Naive thymus-derived CD4-positive, alpha-beta T cell (primary cell): Measurements from ENCODE around the gene ZBTB48. TPM values are rescaled to one million over a fixed set of nuclear protein-coding genes. Genes with fewer than 3 reads are reported as not detected.

Experiments used
- ATAC-seq: fragments of 150-1000 bp; cut with Tn5 transposase; 2 replicates; pipeline ENCODE4 v1.10.0; 2021; ENCODE audit warnings: mild to moderate bottlenecking, moderate library complexity
- CTCF ChIA-PET: fragments of 350-600 bp; sonication (Branson Sonifier 250); formaldehyde crosslinking; loops from one replicate; lab custom pipeline; 2021; ENCODE audit warnings: antibody characterized with exemption; lab: Charles Lee
- POLR2A ChIA-PET: fragments of 350-600 bp; sonication (Branson Sonifier 250); formaldehyde crosslinking; loops from one replicate; lab custom pipeline; 2021; ENCODE audit warnings: antibody characterized with exemption, inconsistent platforms; lab: Charles Lee
- DNase-seq, 9 donors: peaks; one replicate each; pipeline versions ENCODE4 v3.0.0 to v3.0.0-alpha.2; 2020 to 2022; ENCODE audit warnings: mixed read lengths in 1 of 9
- H3K27ac ChIP-seq: one replicate; pipeline ENCODE4 v1.7.0; 2013; ENCODE audit warnings: mild to moderate bottlenecking, low read depth, low read length, moderate library complexity
- H3K27me3 ChIP-seq, 2 donors: one replicate each; pipeline ENCODE4 v1.7.0; 2013; ENCODE audit warnings: low read length in 2 of 2, mild to moderate bottlenecking in 2 of 2, moderate library complexity in 2 of 2; ENCODE audit not compliant: control insufficient read depth in 2 of 2, insufficient read depth in 2 of 2
- H3K36me3 ChIP-seq, 3 experiments: 1 replicate in 2 of 3; 2 replicates in 1 of 3; pipeline ENCODE4 v1.7.0; 2013; ENCODE audit warnings: low read length in 3 of 3, mild to moderate bottlenecking in 3 of 3, moderate library complexity in 1 of 3; ENCODE audit not compliant: insufficient read depth in 3 of 3, control insufficient read depth in 2 of 3
- H3K4me1 ChIP-seq, 2 donors: one replicate each; pipeline ENCODE4 v1.7.0; 2013; ENCODE audit warnings: low read length in 2 of 2, mild to moderate bottlenecking in 2 of 2, moderate library complexity in 1 of 2; ENCODE audit not compliant: control insufficient read depth in 2 of 2, insufficient read depth in 2 of 2
- H3K4me3 ChIP-seq: 2 replicates; pipeline ENCODE4 v1.7.0; 2013; ENCODE audit warnings: mild to moderate bottlenecking, low read length
- H3K9me3 ChIP-seq, 3 experiments: 1 replicate in 2 of 3; 2 replicates in 1 of 3; pipeline ENCODE4 v1.7.0; 2013; ENCODE audit warnings: low read length in 3 of 3; ENCODE audit not compliant: control insufficient read depth in 2 of 3
- H3K27ac Mint-ChIP-seq, 9 donors: one replicate each; pipeline ENCODE4 v1.8.0; 2020 to 2022; ENCODE audit warnings: mixed read lengths in 9 of 9, mild to moderate bottlenecking in 8 of 9, moderate library complexity in 5 of 9, inconsistent platforms in 2 of 9
- H3K27me3 Mint-ChIP-seq, 5 donors: one replicate each; pipeline ENCODE4 v1.8.0; 2021 to 2022; ENCODE audit warnings: mixed read lengths in 5 of 5, mild to moderate bottlenecking in 1 of 5
- H3K36me3 Mint-ChIP-seq, 5 donors: one replicate each; pipeline ENCODE4 v1.8.0; 2020 to 2022; ENCODE audit warnings: mixed read lengths in 5 of 5, mild to moderate bottlenecking in 3 of 5, inconsistent platforms in 1 of 5
- H3K4me1 Mint-ChIP-seq, 7 donors: one replicate each; pipeline ENCODE4 v1.8.0; 2020 to 2022; ENCODE audit warnings: mixed read lengths in 7 of 7, mild to moderate bottlenecking in 3 of 7, inconsistent platforms in 1 of 7
- H3K4me3 Mint-ChIP-seq, 10 donors: one replicate each; pipeline ENCODE4 v1.8.0; 2020 to 2022; ENCODE audit warnings: mild to moderate bottlenecking in 10 of 10, mixed read lengths in 10 of 10, moderate library complexity in 6 of 10, inconsistent platforms in 2 of 10
- H3K9me3 Mint-ChIP-seq, 11 donors: one replicate each; pipeline ENCODE4 v1.8.0; 2020 to 2022; ENCODE audit warnings: mixed read lengths in 11 of 11, mild to moderate bottlenecking in 4 of 11, inconsistent platforms in 1 of 11, moderate library complexity in 1 of 11
- intact Hi-C, 2 donors: fragments of 100-400 bp; cut with micrococcal nuclease; formaldehyde crosslinking; loops; one replicate each; pipeline ENCODE4 v1.15.1; 2023
- polyA plus RNA-seq, 2 donors: library from polyadenylated mRNA; unstranded; fragments of 300-500 nt; fragmentation: Illumina TruSeq; gene quantifications; one replicate each; pipeline ENCODE4 v1.2.3, GENCODE V29; 2021
- total RNA-seq, 6 experiments: library from RNA in 5 of 6; stranded (reverse) in 5 of 6; gene quantifications; 1 replicate in 5 of 6; 2 replicates in 1 of 6; pipeline ENCODE4 v1.2.3 and lab custom pipeline; 2021 to 2026

Gene ZBTB48
- total and polyA plus RNA-seq, 7 experiments from 2014 or later, result 18.5 to 70.4 (median 40.8) TPM

- H3K27me3 ChIP-seq, result no peaks in the 10 kb centered on the region
- no peaks in the 10 kb centered on the region for H3K9me3 Mint-ChIP-seq
- H3K27me3 Mint-ChIP-seq, result peaks cover 0 to 2% (median 0%) of the 10 kb centered on the region in 5 donors
- H3K4me1 ChIP-seq, result no peaks in the 10 kb centered on the region
- no peak overlapping the region for H3K4me3 ChIP-seq
- no peaks in the 10 kb centered on the region for H3K9me3 ChIP-seq
- no peak overlapping the region for H3K4me3 Mint-ChIP-seq
- ChIA-PET CTCF (interaction anchor here (0.6 kb wide), 1 partner anchor 127 kb away, joined by 4 read pairs; no protein-coding TSS in a partner anchor), POLR2A (interaction anchor here (1.0 kb wide), 1 partner anchor 39 kb away, joined by 3 read pairs; no protein-coding TSS in a partner anchor)
- H3K4me1 Mint-ChIP-seq, result peaks cover 0 to 3% (median 0%) of the 10 kb centered on the region in 7 donors
- H3K36me3 Mint-ChIP-seq, result no peaks in the 10 kb centered on the region
- intact Hi-C loops, result no loop called here
- H3K27ac ChIP-seq, result no peak overlapping the region
- ATAC-seq (no peak), DNase-seq (no peak)
- H3K36me3 ChIP-seq, result no peaks in the 10 kb centered on the region
- peak overlapping the region in 1 of 9 donors; percentile 34 for H3K27ac Mint-ChIP-seq
Observed at GRCh38 chr1:6560267-6560666, 19.5 kb upstream of the ZBTB48 start.

- H3K4me3 ChIP-seq, result no peak overlapping the region
- Mint-ChIP-seq H3K9me3 (peaks cover 0 to 6% (median 3%) of the 10 kb centered on the region in 11 donors), H3K36me3 (peaks cover 0 to 5% (median 0%) of the 10 kb centered on the region in 5 donors), H3K27me3 (peaks cover 0 to 16% (median 0%) of the 10 kb centered on the region in 5 donors), H3K27ac (no peak overlapping the region), H3K4me1 (peaks cover 0 to 6% (median 0%) of the 10 kb centered on the region in 7 donors), H3K4me3 (peak overlapping the region in 1 of 10 donors; percentile 7)
- no peak overlapping the region for H3K27ac ChIP-seq
- ChIA-PET POLR2A (interaction anchor here (1.0 kb wide), 1 partner anchor 62 kb away, joined by 3 read pairs; no protein-coding TSS in a partner anchor), CTCF (no interaction called here)
- DNase-seq (no peak), ATAC-seq (no peak)
- no peaks in the 10 kb centered on the region for H3K9me3 ChIP-seq
- H3K4me1 ChIP-seq, result no peaks in the 10 kb centered on the region
- intact Hi-C loops, result no loop called here
- H3K36me3 ChIP-seq, result no peaks in the 10 kb centered on the region
- no peaks in the 10 kb centered on the region for H3K27me3 ChIP-seq
Observed at GRCh38 chr1:6569033-6569432, 10.8 kb upstream of the ZBTB48 start.

GRCh38 chr1:6570100-6570499 lies 9.7 kb upstream of the ZBTB48 start:
- Mint-ChIP-seq H3K4me1 (peaks cover 0 to 6% (median 0%) of the 10 kb centered on the region in 7 donors), H3K4me3 (no peak overlapping the region), H3K27me3 (peaks cover 0 to 16% (median 0%) of the 10 kb centered on the region in 5 donors), H3K36me3 (peaks cover 0 to 5% (median 0%) of the 10 kb centered on the region in 5 donors), H3K9me3 (peaks cover 0 to 6% (median 3%) of the 10 kb centered on the region in 11 donors), H3K27ac (no peak overlapping the region)
- H3K9me3 ChIP-seq, result no peaks in the 10 kb centered on the region
- ChIA-PET CTCF (no interaction called here), POLR2A (no interaction called here)
- DNase-seq, result no peak
- intact Hi-C loops, result no loop called here
- ATAC-seq, result no peak
- no peaks in the 10 kb centered on the region for H3K36me3 ChIP-seq
- H3K4me1 ChIP-seq, result no peaks in the 10 kb centered on the region
- H3K27ac ChIP-seq, result no peak overlapping the region
- H3K4me3 ChIP-seq, result no peak overlapping the region
- no peaks in the 10 kb centered on the region for H3K27me3 ChIP-seq

GRCh38 chr1:6570987-6571386 lies 8.8 kb upstream of the ZBTB48 start:
- no peaks in the 10 kb centered on the region for H3K9me3 ChIP-seq
- H3K27me3 Mint-ChIP-seq, result peaks cover 0 to 16% (median 0%) of the 10 kb centered on the region in 5 donors
- no peaks in the 10 kb centered on the region for H3K4me1 ChIP-seq
- ATAC-seq (no peak), DNase-seq (no peak)
- POLR2A ChIA-PET, result interaction anchor here (1.0 kb wide), 1 partner anchor 16 kb away, joined by 3 read pairs; the partner anchor contains the start of gene TAS1R1
- peaks cover 0 to 6% (median 0%) of the 10 kb centered on the region in 7 donors for H3K4me1 Mint-ChIP-seq
- no peaks in the 10 kb centered on the region for H3K27me3 ChIP-seq
- H3K9me3 Mint-ChIP-seq, result peaks cover 0 to 6% (median 3%) of the 10 kb centered on the region in 11 donors
- H3K36me3 Mint-ChIP-seq, result peaks cover 0 to 5% (median 0%) of the 10 kb centered on the region in 5 donors
- H3K27ac ChIP-seq, result no peak overlapping the region
- H3K36me3 ChIP-seq, result no peaks in the 10 kb centered on the region
- CTCF ChIA-PET, result no interaction called here
- H3K27ac Mint-ChIP-seq, result no peak overlapping the region
- no peak overlapping the region for H3K4me3 ChIP-seq
- no peak overlapping the region for H3K4me3 Mint-ChIP-seq
- intact Hi-C loops, result no loop called here

GRCh38 chr1:6572653-6573383 lies 7.0 kb upstream of the ZBTB48 start:
- Histone ChIP-seq H3K36me3 (no peaks in the 10 kb centered on the region), H3K9me3 (no peaks in the 10 kb centered on the region), H3K4me1 (no peaks in the 10 kb centered on the region), H3K4me3 (no peak overlapping the region), H3K27ac (no peak overlapping the region), H3K27me3 (no peaks in the 10 kb centered on the region)
- peaks cover 0 to 6% (median 0%) of the 10 kb centered on the region in 7 donors for H3K4me1 Mint-ChIP-seq
- intact Hi-C loops, result no loop called here
- peaks cover 0 to 16% (median 0%) of the 10 kb centered on the region in 5 donors for H3K27me3 Mint-ChIP-seq
- CTCF ChIA-PET, result no interaction called here
- ATAC-seq (no peak), DNase-seq (no peak)
- POLR2A ChIA-PET, result no interaction called here
- H3K9me3 Mint-ChIP-seq, result peaks cover 0 to 6% (median 3%) of the 10 kb centered on the region in 11 donors
- H3K27ac Mint-ChIP-seq, result peak overlapping the region in 1 of 9 donors; percentile 57
- H3K36me3 Mint-ChIP-seq, result peaks cover 0 to 5% (median 0%) of the 10 kb centered on the region in 5 donors
- H3K4me3 Mint-ChIP-seq, result no peak overlapping the region

GRCh38 chr1:6574025-6574620 lies 5.7 kb upstream of the ZBTB48 start:
- ChIA-PET CTCF (interaction anchor here (0.8 kb wide), 1 partner anchor 42 kb away, joined by 5 read pairs; no protein-coding TSS in a partner anchor), POLR2A (interaction anchor here (1.1 kb wide), 1 partner anchor 29 kb away, joined by 5 read pairs; the partner anchor contains the start of gene KLHL21)
- H3K36me3 Mint-ChIP-seq, result peaks cover 0 to 3% (median 0%) of the 10 kb centered on the region in 5 donors
- Histone ChIP-seq H3K36me3 (no peaks in the 10 kb centered on the region), H3K9me3 (no peaks in the 10 kb centered on the region), H3K27ac (no peak overlapping the region), H3K4me1 (peaks cover under 1 to 1% of the 10 kb centered on the region in 2 donors), H3K4me3 (no peak overlapping the region), H3K27me3 (no peaks in the 10 kb centered on the region)
- H3K4me1 Mint-ChIP-seq, result peaks cover 0 to 9% (median 3%) of the 10 kb centered on the region in 7 donors
- DNase-seq (no peak), ATAC-seq (no peak)
- no peak overlapping the region for H3K27ac Mint-ChIP-seq
- intact Hi-C loops, result no loop called here
- H3K4me3 Mint-ChIP-seq, result no peak overlapping the region
- H3K27me3 Mint-ChIP-seq, result peaks cover 0 to 11% (median 0%) of the 10 kb centered on the region in 5 donors
- H3K9me3 Mint-ChIP-seq, result peaks cover 0 to 6% (median 3%) of the 10 kb centered on the region in 11 donors
